ENCODE data around the gene CARNS1.

CARNS1 gene

GRCh38 chr11:67372993-67373647 lies 42.4 kb upstream of the CARNS1 start, which contains the start of gene CLCF1:
Gene CLCF1 (minus strand): TSS chr11:67373598. CDS start chr11:67373539, 59 bp downstream.
- H3K4me3 ChIP-seq (ENCODE audit: control insufficient read depth, low read depth, low read length) = peak within 1 kb of the TSS; percentile 85
- TF ChIP-seq, protein P1, sequence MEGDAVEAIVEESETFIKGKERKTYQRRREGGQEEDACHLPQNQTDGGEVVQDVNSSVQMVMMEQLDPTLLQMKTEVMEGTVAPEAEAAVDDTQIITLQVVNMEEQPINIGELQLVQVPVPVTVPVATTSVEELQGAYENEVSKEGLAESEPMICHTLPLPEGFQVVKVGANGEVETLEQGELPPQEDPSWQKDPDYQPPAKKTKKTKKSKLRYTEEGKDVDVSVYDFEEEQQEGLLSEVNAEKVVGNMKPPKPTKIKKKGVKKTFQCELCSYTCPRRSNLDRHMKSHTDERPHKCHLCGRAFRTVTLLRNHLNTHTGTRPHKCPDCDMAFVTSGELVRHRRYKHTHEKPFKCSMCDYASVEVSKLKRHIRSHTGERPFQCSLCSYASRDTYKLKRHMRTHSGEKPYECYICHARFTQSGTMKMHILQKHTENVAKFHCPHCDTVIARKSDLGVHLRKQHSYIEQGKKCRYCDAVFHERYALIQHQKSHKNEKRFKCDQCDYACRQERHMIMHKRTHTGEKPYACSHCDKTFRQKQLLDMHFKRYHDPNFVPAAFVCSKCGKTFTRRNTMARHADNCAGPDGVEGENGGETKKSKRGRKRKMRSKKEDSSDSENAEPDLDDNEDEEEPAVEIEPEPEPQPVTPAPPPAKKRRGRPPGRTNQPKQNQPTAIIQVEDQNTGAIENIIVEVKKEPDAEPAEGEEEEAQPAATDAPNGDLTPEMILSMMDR (IDR thresholded peaks at IDR 0.05; ENCODE audit: control insufficient read depth, insufficient read depth, low read depth, low read length, missing control alignments) = no peak
- no peak for DNase-seq (ENCODE audit: low read depth)

- peak; percentile 97 for DNase-seq (ENCODE audit: low read depth)
- peak overlapping the region; percentile 85 for H3K4me3 ChIP-seq (ENCODE audit: control insufficient read depth, low read depth, low read length)
- TF ChIP-seq, protein P1 (IDR thresholded peaks at IDR 0.05; ENCODE audit: control insufficient read depth, insufficient read depth, low read depth, low read length, missing control alignments) = peak; percentile 35
Observed at GRCh38 chr11:67373648-67374570, 41.6 kb upstream of the CARNS1 start.

- peak overlapping the region; percentile 23 for H3K4me3 ChIP-seq (ENCODE audit: control insufficient read depth, low read depth, low read length)
- TF ChIP-seq, protein P1 (IDR thresholded peaks at IDR 0.05; ENCODE audit: control insufficient read depth, insufficient read depth, low read depth, low read length, missing control alignments) = no peak
- DNase-seq (ENCODE audit: low read depth) = no peak
Observed at GRCh38 chr11:67374571-67375281, 40.8 kb upstream of the CARNS1 start.

DNA sequence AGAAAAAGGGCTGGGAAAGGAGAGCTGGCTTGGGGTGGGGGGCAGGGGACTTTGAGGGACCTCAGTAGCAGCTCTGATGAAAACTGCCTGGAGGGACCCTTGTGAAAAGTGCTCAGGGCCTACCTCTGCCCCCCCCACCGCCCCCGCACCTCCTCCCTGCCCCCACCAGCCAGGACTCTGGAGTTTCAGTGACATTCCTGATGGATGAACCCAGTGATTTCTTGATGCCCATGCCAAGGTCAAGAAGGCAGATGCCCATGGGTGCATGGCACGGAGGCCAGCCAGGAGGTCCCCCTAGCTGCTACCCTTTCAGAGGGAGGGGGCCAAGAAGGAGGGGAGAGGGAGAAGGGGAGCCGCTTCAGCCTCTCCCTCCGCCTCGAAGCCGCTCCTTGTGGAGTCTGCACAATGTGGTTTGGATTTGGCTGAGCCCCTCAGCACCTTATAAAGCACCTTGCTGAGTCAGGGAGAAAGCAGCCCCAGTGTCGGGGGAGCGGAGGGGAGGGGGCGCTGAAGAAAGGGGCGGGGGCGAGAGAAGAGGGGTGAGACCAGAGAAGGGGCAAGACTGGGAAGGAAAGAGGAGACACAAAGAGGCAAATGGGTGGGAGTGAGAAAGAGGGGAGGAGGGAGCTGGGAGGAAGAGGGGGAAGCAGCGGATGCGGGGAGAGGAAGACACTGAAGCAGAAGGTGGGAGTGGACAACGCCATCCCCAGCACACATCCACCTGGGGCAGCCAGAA lies 40.0 kb upstream of the CARNS1 start:
- no peak for DNase-seq (ENCODE audit: low read depth)
- no peak overlapping the region for H3K4me3 ChIP-seq (ENCODE audit: control insufficient read depth, low read depth, low read length)
- TF ChIP-seq, protein P1 (IDR thresholded peaks at IDR 0.05; ENCODE audit: control insufficient read depth, insufficient read depth, low read depth, low read length, missing control alignments) = no peak

DNA sequence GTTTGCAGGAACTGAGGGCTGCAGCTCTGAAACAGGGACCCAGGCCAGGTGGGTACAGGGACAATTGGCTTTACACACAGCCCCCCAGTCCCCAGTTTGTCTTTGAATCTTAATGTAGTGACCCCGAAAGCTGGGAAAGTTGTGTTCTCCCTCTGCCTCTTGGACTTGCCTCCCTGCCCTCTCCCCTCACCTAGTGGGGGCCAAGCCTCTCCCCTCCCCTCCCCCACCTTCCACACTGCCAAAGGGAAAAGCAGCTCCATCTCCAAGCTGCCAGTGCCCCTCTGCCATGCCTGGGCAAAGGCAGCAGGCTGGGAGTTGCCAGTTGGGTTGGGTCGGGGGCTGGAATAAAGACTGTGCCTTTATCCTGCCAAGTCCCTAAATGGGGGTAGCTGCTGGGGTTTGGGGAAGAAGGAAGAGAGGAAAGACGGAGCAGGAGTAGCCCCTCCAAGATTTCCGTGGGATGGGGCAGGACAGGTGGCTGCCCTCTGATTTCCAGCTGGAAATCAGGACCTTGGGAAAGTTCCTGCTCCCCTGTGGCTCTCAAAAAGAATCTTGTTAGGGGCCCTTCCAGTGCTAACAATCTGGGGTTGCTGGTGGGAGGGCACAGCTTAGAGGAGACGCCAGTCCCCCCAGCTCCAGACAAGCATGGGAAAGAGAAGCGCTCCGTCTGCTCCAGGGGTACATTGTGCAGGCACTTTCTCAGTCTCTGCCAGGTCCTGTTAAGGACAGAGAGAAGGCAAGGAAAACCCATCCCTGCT lies 39.2 kb upstream of the CARNS1 start:
- H3K4me3 ChIP-seq (ENCODE audit: control insufficient read depth, low read depth, low read length) = no peak overlapping the region
- DNase-seq (ENCODE audit: low read depth) = no peak
- TF ChIP-seq, protein P1 (IDR thresholded peaks at IDR 0.05; ENCODE audit: control insufficient read depth, insufficient read depth, low read depth, low read length, missing control alignments) = no peak

Data from AG09309 (cell line).